GM18873 (cell line): ENCODE measurements around the gene CACNB4.

ENCODE experiments used
- ATAC-seq: cut with Tn5 transposase; IDR thresholded peaks from one replicate; pipeline ENCODE4 v1.9.1; 2021; ENCODE audit warnings: mild to moderate bottlenecking, moderate library complexity, moderate number of reproducible peaks; ENCODE audit not compliant: unreplicated experiment, low FRiP score

CACNB4 gene

DNA sequence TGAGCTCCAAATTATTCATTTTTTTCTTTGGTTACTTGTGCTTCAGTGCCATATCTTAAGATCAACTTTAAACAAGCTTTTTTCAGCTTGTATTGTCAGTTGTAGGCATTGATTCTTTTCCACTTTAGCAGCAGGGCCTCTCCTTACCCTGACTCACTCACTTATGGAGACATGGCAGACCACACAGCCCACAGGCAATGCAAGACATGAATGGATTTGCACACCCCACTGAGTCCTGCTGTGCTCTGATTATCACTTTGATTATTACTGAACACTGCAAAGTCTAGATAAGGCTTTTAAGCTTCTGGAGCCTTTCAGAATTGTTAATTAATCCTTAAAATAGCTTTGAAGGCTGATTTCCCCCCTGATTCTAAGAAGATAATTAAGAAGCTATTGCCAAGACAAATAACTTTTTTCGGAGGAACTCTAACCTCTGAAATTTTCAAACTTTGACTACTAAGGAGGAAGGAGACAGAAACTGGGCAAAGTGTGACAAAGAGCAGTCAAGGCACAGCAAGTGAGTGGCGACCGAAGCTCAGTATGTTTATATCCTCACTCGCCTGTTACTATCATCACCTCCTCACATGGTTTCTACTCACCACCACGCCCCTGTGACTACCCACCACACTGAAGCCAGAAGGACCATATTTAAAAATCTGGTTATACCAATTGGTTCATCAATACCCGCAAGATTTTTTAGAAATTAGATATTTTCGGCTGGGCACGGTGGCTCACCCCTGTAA, 43.3 kb downstream of the CACNB4 start:
- no peak for ATAC-seq

DNA sequence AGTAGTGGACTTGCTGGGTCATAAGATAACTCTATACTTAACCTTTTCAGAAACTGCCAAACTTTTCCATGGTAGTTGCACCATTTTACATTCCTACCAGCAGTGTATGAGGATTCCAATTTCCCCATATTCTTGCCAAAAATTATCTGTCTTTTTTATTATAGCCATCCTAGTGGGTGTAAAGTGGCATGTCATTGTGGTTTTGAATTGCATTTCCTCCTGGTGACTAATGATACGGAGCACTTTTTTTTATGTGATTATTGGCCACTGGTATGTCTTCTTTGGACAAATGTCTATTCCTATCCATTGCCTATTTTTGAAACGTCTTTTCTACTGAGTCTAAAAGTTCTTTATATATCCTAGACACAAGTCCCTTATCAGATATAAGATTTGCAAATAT, 44.3 kb downstream of the CACNB4 start:
- no peak for ATAC-seq

DNA sequence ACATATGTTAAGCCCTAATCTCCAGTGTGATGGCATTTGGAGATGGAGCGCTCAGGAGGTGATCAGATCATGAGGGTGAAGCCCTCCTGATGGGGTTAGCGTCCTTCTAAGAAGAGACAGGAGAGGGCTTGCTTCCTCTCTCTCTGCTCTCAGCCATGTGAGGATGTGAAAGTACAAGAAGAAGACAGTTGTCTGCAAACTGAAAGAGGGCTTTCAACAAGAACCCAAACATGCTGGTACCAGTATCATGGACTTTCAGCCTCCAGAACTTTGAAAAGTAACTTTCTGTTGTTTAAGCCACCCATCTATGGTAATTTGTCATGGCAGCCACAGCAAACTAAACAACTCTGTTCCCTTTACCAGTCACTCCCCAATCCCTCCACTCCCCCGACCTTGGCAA, 47.4 kb downstream of the CACNB4 start:
- no peak for ATAC-seq

DNA sequence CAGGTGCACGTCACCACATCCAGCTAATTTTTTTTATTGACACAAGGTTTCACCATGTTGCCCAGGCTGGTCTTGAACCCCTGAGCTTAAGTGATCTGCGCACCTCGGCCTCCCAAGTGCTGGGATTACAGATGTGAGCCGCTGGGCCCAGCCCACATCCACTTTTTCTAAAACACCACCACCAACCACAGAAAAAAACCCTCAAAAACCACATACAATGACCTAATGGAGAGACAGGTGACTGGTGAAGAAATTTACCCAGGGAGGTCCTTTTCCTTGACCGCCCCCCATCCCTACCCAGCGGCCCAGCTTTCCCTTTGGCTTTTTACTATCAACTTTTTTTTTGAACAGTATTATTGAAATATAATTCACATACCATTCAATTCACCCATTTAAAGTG, 47.9 kb downstream of the CACNB4 start:
- ATAC-seq, result no peak

DNA sequence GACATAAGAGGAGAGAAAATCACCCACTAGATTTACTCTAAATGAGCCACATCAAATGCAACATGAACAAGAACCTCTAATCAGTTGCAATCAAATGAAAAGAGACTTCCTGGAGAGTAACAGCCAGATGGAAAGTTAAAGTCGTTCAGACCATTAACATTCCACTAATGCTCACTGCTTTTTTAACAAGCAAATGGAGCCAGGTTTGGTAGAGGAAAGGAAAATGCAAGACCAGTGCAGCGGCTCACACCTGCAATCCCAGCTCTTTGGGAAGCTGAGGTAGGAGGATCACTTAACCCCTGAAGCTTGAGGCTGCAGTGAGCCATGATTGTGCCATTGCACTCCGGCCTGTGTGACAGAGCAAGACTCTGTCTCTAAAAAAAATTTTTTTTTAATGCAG, 48.5 kb downstream of the CACNB4 start:
- no peak for ATAC-seq

DNA sequence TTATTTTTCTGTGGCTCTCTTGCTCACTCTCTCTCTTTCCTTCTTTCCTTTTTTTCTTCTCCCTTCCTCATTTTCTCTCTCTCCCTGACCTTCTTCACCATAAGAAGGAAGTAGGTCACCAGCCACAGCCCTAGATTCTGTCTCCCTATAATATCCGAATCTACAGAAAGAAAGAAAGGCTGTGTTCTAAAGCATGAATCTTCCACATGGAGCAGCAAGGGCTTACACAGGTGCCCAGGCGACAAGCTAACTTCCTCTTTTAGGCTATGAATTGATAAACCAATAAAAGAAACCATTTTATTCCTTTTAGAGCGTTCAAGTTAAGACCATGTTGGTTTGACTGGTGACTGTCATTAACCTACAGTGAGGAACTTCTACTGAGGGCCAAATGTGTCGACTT, 49.3 kb downstream of the CACNB4 start:
- ATAC-seq, result no peak

DNA sequence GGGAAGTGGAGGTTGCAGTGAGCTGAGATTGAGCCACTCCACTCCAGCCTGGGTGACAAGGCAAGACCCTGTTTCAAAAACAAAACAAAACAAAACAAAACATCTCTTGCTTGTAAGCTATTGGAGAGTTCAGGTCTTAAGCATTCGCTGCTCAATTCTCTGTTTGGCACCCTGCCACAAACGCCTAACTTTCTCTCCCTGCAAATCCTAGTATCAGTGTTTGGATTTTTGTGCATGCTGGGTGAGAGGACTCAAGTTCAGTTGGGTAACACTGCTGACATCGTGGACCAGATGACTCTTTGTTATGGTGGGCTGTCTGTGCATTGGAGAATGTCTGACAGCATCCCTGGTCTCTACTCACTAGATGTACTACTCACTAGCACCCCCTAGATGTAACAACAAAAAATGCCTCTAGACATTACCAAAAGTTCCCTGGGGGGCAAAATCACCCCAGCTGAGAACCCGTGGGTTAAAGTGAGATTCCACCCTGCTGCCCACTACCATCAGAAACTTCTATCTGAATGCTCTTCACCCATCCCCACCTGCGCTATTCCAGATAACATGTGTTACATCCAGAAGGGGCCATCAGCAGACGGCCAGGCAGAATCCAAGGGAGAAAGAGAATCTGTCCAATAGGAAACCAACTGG, 50.9 kb downstream of the CACNB4 start:
- no peak for ATAC-seq

DNA sequence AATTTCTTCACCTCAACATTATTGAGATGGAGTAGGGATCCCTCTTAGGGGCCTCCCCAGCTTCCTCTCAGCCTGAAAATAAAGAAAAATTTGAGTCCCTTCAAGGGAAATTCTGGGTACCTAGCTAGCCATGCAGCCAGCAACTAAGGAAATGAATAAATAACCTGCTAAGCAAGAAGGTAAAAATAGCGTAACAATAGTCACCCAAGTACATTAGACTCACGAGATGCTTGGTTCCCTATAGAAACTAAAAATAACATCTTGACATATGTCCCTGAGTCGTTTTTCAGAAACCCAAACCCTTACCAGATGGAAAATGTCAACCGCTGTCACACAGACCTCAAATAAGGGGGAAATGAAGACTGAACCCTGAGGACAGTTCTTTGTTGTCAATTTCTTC, 51.9 kb downstream of the CACNB4 start:
- peak; percentile 57 for ATAC-seq

DNA sequence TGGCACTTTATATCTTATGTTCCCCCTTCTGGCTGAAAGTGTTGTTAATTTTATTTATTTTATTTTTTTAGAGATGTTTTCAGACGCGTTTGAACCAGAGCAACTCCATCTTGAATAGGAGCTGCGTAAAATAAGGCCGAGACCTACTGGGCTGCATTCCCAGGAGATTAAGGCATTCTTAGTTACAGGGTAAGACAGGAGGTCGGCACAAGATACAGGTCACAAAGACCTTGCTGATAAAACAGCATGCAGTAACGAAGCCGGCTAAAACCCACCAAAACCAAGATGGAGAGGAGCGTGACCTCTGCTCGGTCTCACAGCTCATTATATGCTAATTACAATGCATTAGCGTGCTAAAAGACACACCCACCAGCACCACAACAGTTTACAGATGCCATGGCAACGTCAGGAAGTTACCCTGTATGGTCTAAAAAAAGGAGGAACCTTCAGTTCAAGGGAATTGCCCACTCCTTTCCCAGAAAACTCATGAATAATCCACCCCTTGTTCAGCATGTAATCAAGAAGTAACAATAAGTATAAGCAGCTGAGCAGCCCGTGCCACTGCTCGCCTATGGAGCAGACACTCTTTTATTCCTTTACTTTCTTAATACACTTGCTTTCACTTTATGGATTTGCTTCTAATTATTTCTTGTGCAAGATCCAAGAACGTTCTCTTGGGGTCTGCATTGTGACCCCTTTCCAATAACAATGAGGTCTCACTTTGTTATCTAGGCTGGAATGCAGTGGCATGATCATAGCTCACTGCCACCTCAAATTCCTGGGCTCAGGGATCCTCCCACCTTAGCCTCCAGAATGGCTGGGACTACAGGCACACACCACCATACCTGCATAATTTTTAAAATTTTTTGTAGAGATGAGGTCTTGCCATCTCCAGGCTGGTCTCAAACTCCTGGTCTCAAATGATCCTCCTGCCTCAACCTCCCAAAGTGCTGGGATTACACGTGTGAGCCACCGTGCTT, 55.9 kb downstream of the CACNB4 start:
- no peak for ATAC-seq

DNA sequence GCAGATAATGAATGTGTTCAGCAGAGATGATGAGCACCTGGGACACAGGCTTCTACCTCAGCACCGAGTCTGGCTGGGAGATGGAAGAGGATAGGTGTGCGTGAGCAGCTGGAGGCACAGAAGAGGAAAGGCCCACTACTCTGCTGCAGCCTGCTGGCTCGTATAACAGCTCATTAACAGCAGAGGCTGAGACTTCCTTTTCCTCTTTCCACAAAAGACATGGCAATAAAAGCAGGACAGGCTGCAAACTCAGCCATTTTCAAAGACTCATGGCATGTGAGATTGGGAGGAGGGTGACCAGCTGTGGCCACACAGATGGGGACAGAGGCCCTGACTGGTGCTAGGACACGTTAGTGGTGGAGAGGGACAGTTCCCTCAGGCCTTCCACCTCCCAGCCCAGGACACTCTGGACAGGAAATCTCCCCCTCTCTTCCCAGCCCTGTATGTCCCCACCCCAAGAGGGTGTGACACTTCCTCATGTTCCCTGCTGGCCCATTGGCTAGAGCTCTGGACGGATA, 60.3 kb downstream of the CACNB4 start:
- no peak for ATAC-seq

DNA sequence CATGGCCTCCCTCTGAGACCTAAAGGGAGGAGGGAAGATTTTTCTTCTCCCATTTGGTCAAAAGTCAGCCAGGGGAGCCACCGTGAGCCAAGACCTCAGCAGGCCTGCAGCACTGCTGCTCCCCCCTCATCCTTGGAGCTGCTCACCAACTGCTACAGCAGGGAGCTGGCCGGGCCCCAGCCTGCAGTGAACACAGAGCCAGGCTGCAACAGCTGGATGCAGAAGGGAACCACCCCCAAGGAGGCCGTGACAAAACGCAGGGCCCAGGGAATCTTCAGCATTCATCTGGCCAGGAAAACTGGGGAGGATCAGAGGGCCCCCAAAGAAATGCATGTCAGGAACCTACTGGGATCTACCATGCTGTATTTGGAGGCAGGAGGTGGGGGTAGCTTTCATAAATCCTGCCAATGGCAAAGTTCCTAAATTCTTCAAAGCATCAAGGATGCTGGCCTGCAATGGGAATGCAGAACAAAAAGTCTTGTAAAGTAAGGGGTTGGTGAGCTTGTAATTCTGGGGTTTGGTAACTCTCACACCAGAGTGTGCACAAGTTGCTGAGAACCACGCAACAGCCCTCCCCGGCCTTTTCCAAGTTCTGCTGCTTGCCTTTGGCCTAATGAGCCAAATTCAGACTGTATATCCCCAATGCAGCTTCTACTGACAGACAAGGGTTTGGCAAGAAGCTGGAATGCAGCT, 61.0 kb downstream of the CACNB4 start:
- no peak for ATAC-seq

DNA sequence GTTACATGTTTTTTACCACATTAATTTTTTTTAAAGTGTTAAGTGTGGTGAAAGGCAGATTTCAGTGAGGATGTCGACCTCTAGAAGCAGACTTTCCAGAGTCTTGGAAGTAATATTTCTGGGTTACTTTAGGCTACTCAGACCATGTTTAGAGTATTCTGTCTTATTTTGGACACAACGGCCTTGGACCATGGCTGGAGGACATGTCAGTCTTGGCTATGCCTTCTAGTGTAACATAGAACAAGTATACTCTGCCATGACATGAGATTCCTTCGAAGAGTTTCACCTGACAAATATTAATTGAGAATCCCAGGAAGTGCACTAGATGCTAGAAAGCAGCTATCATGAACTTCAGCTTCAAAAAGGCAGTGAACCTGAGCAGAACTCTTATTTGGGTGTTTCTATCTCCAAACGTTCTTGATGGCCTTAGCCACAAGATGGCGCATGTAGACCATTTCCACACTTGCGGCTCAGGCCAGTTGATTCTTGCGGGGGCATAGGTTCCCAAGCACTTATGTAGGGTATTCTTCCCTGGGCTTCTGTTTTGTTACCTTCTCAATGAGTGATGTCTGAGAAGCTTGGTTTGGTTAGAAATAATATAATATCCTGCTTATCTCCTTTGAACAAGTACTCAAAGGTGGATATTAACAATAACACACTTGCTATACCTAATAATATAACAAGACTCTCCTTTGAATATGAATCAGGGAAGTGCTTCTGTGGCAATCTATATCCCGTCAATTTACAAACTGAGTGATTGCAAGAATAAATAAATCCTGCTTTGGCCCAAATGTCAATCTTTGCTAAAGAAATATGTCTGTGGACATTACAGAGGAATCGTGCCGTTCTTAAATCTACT, 62.0 kb downstream of the CACNB4 start:
- peak; percentile 83 for ATAC-seq

DNA sequence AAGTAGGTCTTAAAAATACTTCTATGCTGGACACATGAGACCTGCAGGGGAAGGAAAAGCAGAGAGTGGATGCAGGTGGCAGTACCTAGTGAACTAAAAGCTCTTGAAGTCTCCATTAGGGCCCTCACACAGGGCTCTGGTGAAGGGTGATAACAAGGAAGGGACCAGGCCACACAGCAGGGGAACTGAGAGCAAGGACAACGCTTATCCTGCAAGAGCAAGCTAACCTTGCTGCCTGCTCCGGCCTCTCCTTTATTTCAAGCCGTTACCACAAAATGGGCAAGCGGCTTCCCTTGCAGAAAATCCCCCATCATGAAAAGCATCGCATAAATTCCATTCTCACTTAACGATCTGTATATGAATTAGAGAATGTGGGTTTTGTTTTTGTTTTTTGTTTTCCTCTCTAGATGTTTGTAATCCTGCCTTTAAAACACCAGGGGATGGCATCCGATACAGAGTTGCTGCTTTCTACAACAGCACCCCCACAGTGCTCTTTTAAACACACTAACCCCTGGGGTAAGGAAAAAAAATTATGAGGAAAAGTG, 64.5 kb downstream of the CACNB4 start:
- ATAC-seq, result no peak

DNA sequence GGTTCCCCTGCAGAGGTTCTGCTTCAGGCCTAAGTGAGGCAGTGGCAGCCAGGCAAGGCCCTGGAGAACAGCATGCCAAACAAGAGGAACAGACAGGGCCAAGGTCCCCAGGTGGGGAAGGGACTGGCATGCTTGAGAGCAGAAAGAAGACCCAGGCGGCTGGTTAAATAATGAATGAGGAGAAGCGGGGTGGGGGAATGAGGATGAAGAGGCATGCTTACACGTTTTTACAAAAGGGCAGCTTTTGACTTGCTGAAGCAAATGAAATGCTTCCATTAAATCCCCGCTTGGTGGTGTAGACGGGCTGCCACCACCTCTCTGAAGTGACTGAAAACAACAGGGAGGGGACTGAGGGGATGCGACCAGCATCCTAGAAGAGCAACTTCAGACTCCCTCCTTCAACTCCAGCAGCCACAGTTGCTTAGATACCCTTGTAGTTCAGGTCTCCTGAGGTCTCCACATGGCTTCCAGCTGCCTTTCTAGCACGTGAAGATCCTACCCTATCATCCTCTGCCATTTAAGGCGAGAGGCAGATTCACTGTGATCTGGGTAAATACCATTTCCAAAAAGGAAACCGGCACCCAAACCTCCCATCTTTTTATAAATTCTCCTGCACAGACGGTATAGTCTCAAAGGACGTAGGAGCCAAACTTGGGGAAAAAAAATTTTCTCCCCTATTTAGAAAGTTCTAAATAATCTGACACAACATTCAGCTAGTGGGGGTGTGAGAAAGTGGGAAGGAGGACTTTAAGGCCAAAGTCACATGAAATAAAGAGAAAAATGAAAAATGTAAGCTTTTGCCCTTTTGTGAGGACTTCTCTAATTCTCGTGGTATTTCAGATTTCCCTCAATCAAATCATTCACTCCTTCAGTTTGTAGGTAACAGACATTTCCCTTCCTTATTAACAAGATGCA, 65.6 kb downstream of the CACNB4 start:
- no peak for ATAC-seq

DNA sequence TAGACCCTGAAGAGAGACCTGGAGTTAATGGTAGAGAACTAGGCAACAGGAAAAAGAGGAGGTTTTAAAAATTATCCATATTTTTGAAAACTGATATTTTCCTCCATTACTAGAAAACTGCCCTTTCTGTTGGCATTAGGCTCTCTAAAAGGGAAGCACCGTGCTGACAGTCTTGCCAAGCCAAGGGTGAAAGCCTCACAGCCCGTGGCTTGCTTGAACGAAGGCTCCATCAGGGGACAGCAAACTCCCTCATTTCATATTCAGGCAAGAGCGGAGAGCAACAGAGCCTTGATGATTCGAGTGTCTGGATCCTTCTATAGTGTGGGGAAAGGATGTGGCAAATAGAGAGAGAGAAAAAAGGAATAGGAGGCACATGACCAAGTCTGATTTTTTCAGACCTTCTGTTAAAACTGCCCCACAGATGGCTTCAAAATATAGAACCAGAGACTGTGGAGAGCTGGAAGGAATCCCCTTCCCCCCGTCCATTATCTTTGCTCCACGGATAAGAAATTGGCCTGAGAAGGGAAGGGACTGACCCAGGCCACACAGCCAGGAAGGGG, 67.0 kb downstream of the CACNB4 start:
- ATAC-seq, result no peak

DNA sequence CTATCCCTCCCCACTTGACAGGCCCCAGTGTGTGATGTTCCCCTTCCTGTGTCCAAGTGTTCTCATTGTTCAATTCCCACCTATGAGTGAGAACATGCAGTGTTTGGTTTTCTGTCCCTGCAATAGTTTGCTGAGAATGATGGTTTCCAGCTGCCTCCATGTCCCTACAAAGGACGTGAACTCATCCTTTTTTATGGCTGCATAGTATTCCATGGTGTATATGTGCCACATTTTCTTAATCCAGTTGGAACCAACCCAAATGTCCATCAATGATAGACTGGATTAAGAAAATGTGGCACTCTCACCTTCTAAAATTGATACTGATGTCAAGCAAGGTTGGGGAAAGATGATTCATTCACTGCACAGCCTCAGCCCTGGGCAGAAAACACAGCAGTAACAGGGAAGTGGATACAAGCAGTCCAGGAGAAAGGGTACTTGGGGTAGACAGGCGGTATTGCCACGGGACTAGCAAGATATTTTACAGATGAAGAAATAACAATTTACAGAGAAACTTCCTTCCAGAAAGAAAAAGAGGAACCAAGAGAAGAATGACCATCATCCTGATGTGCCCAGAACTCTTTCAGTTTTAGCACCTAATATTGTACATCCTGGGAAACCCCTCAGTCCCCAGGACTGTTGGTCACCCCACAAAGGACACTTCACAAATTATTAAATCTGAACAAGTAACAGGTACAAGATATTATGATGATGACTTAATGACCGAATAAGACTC, 68.1 kb downstream of the CACNB4 start:
- ATAC-seq, result peak; percentile 36

DNA sequence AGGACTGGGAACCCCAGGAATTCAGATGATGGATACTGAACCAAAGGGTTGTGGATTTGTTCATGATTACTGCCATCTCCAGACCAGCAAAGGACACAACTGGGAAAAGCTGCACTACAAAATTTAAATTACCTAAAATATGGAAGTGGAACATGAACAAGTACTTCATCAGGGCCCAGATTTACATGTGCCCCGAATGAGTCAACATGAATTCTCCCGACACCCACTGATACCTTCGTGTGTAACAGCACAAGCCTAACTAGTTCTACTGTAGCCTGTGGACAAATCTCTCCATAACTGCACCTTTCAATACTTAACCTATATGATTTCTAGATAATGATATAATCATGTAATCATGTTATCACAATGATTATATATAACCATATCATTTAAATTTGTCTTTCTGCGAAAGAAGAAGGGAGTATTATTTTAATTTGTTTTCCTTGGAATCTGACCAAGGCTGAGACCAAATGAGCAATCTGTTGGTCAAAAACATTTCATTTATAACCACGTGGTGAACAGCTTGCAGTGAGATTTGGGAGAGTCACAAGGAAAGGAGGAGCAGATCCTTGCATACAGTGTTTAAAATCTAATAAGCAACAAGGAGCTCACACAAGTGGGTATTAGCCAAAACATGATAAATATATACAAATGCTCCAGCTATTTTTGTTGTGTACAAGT, 70.5 kb downstream of the CACNB4 start:
- no peak for ATAC-seq
